HG03280 (cell line): ENCODE data around the gene METTL9.
"Not testable (repeated sequence)": the region's sequence is repeated elsewhere in the genome, so short reads cannot be mapped to it uniquely, and the experiment has no call there.

ENCODE experiments used
- ATAC-seq: cut with Tn5 transposase; IDR thresholded peaks from one replicate; pipeline ENCODE4 v1.9.1; 2021; ENCODE audit warnings: mild to moderate bottlenecking, moderate library complexity; ENCODE audit not compliant: unreplicated experiment

Gene METTL9

DNA sequence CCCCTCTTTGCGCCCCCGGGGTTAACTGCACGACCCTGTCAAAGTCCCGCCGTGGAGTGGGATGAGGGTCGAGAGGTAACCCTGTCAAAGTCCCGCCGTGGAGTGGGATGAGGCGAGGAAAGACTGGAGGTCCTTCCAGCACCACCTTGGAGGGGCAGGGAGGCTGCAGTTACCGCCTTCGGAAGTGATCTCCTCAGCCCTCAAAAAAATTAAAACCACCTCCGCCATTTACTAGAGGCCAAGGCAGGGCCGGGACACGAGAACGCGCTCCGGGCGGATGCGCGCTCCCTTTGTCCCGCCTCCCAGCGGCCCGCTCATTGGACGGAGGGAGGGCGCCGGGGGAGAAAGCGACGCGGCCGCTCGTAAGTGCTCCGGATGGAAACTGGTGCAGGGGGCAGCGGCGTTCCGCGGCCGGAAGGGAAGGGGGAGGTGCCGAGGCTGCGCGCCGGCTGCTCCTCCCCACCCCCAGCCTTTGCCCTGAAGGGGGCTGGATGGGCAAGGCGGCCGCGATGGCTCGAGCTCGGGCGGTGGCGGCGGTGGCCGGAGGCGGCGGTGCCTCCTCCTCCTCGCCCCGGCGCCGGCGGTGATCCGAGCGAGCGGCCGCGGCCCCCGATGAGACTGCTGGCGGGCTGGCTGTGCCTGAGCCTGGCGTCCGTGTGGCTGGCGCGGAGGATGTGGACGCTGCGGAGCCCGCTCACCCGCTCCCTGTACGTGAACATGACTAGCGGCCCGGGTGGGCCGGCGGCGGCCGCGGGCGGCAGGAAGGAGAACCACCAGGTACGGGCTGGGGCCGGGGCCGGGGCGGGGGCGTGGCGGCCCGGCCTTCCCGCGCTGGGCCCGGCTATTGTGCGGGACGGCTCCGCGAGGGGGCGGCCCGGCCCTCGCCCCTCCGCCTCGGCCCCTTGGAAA lies at the start of gene METTL9:
METTL9 (plus strand) TSS at position 456 of the 909 bp plus-strand sequence; CDS start at position 613, 157 bp downstream.
- ATAC-seq = peak; percentile 91

DNA sequence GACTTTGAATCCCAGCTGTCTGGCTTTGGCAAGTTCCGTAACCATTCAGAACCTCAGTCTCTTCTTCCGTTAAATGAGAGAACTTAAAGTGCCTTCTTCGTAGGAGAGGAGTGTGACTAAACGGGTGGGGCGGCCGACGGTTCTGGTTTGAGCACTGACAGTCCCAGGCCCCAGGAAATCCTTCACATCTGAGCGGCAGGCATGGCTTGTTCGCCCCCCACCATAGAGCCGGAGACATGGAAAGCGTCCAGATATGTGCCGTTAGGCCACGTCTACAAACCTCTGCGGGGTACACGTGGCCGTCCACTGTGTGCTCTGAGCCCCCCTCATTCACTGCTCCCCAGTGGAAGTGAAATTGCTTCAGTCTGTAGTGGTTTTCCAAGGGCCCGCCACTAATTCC lies 49.4 kb upstream of the METTL9 start:
- ATAC-seq = not testable (repeated sequence)

DNA sequence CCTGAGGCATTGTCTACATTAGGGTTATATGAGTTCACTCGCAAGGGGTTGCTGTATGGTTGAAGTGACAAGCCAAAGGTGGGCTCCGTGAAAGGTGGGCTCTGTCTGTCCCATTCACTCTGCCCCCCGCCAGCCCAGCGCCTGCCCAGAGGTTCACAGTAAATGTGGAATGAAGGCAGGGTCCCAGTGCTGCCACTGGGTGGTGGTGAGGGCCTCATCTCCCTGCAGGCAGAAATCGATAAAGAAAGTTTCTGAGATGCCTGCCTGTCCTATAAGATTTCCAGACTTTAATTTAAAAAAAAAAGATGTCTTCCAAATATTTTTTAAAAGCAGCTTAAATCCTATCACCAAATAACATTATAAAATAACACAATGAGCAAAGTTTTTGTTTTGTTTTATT lies 48.9 kb upstream of the METTL9 start:
- not testable (repeated sequence) for ATAC-seq

DNA sequence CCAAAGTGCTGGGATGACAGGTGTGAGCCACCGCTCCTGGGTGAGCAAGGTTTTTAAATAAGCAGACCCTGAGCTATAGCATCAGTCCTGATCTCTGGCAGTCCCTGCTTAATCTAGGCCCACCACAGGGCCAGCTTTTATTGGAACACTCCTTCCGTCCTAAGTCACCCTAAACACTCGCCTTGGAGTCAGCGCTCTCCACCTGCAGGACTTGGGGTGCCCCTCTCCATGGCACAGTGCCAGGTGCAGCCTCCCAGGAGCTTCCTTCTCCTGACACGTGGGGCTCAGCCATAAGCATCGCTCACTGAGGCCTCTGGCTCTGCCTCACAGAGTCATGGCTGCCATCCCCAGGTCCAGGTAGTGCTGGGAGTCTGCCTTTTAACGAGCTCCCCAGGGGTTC lies 48.3 kb upstream of the METTL9 start:
- not testable (repeated sequence) for ATAC-seq

DNA sequence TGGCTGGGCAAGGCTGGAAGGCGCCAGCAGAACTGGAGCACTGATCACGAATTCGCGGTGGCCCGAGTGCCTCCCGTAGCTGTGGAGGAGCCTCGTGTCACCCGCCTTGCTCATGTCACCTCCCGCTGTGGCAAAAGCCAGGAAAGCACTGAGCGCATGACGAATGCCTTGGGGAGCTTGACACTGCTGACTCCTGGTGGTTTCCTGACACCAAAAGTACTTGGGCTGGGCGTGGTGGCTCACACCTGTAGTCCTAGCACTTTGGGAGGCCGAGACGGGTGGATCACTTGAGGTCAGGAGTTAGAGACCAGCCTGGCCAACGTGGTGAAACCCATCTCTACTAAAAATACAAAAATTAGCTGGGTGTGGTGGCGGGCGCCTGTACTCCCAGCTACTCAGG lies 47.8 kb upstream of the METTL9 start:
- not testable (repeated sequence) for ATAC-seq

DNA sequence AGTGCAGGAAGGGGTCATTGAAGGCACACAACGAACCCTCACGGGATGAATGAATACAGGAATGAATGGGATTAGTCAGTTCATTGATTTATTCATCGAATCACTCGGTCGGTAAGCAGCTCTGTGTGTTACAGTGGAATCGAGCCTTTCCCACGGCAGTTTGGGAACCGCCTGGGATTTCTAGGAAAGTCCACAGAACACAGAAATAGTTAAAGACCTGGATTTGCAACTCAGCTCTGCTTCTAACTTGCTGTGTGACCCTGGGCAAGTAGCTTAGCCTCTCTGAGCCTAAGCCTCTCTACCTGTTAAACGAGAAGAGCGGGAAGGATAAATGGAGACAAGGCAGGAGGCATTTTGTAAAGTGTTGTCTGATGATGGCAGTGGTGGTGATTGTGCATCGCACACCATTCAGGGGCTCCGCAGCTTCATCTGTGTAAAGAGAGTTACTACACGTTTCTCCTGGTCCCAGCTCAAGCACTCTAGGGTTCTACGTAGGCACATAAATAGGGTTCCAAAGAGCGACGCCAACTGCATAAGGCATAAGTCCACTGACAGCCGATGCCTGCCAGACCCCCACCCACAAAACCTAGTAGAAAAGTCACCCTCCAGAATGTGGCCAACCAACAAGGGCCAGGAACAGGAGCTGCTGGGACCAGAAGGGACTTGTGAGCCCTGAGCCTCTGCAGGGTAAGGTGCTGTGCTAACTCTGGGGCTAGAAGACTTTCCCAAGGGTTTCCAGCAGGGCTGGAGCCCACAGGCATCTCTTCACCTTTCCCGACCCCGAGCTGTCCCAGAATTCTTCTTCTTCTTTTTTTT lies 45.7 kb upstream of the METTL9 start:
- not testable (repeated sequence) for ATAC-seq

DNA sequence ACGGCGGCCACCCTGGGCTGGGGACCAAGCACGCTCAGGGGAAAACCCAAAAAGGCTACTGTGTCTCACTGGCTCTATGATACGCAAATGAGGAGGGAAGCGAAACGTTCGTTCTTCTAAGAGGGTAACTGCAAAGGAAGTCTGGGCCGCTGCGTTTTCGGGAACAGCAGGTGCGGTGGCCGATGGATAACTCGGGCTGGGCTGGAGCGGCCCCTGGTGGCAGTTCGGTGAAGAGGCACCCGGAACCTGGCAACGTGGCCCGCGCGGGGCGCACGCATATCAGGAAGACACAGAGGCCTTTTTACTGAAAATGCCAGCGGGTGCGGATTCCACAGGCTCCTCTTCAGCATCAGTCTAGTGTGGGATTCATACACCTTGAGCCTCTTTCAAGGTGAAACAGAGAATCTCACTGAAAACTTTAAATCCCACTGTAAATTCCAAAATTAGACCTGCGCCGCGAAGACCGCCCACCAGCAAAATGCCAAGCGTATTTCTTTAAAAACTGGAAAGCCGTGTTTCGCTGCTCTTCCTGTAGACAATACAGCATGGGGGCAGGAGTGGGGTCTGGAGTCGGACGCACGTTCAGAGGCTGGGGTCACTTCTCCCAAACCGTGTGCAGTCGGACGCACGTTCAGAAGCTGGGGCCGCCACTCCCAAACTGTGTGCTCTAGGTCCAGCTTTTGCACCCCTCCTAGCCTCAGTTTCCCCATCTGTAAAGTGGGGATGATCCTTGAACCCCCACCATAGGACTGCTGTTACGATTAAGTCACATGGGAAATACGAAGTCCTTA lies 44.4 kb upstream of the METTL9 start:
- peak; percentile 97 for ATAC-seq

DNA sequence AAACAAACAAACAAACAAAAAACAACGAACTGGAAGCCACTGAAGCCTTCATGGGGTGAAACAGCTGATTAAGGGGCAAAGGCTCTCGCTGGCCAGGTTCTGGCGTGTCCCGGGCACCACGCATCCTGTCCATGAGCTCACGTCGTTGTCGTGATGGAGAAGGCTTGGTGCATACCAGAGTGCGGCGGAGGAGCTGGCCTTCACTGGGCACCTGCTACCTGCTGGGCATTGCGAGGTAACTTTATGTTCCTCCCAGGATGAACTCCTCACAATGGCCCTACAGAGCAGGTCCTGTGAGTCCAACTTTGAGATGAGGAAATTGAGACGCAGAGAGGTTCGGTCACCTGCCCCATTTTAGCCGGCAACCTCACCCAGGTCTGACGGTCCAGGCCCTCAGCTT lies 43.8 kb upstream of the METTL9 start:
- ATAC-seq = not testable (repeated sequence)

DNA sequence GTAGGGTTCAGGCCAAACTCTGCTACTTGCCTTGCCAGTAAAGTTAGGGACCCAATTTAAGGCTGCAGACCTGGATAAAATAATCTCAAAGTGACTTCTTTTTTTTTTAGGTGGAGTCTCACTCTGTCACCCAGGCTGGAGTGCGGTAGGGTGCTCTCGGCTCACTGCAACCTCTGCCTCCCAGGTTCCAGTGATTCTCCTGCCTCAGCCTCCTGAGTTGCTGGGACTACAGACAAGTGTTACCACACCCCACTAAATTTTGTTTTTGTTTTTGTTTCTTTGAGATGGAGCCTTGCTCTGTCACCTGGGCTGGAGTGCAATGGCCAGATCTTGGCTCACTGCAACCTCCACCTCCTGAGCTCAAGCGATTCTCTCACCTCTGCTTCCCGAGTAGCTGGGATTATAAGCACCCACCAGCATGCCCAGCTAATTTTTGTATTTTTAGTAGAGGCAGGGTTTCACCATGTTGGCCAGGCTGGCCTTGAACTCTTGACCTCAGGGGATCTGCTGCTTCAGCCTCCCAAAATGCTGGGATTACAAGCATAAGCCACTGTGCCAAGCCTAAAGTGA lies 43.3 kb upstream of the METTL9 start:
- not testable (repeated sequence) for ATAC-seq

DNA sequence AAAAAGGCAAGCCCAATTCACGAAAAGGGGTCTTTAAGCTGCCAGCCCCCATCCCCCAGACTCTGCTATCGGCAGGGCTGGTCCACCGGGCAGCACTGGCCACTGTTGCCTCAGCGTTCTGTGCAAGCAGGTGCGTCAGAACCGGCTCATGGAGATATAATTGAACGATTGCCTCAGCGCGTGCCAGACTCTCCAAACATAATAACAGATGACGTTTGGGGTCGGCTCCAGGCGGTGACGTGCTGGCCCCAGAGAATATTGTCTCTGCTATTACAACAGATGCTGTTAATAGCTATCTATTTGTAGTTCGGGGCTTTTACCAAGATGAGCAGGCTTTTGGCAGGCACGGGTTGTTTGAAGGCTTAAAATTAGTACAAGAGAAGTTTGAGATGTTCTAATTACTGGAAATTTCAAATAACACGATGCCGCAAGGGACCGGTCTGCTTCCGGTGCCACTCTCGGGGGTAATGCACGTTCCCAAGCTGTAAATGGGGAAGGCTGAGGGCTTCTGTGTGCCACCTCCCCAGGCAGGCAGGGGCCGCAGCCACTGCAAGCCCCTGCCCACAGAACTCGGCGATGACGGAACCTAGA lies 42.6 kb upstream of the METTL9 start:
- not testable (repeated sequence) for ATAC-seq

DNA sequence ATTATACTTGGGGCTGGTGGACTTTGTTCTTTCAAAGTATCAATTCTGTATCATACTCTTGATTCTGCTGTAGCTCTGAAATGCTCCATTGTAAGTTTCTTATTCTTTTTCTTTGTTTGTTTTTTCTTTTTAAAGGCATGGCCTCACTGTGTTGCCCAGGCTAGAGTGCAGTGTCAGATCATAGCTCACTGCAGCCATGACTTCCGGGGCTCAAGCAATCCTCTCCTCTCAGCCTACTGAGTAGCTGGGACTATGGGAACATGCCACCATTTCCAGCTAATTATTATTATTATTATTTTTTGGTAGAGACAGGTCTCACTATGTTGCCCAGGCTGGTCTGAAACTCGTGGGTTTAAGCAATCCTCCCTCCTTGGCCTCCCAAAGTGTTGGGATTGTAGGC lies 38.9 kb upstream of the METTL9 start:
- no peak for ATAC-seq

DNA sequence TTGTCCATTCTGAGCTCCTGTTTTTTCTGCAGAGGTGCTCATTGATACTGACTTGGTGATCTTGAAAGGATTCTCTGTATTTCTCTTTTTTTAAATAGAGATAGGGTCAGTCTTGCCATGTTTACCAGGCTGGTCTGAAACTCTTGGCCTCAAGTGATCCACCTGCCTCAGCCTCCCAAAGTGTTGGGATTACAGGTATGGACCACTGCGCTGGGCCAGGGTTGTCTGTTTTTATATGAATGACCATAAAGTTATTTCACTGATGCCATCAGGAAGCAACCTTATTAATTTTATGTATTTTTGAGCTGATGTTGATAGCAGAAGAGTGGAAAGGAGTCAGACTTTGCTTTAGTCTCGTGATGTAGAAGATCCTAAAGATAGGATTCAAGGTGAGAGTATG lies 35.7 kb upstream of the METTL9 start:
- no peak for ATAC-seq

DNA sequence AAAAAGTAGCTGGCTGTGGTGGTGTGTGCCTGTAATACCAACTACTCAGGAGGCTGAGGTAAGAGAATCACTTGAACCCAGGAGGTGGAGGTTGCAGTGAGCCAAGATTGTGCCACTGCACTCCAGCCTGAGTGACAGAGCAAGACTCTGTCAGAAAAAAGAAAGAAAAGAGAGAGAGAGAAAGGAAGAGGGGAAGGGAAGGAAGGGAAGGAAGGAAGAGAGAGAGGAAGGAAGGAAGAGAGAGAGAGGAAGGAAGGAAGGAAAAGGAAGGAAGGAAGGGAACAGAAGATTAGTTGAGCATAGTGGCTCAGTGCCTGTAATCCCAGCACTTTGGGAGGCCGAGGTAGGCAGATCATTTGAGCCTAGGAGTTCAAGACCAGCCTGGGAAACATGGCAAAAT lies 35.0 kb upstream of the METTL9 start:
- ATAC-seq = not testable (repeated sequence)

DNA sequence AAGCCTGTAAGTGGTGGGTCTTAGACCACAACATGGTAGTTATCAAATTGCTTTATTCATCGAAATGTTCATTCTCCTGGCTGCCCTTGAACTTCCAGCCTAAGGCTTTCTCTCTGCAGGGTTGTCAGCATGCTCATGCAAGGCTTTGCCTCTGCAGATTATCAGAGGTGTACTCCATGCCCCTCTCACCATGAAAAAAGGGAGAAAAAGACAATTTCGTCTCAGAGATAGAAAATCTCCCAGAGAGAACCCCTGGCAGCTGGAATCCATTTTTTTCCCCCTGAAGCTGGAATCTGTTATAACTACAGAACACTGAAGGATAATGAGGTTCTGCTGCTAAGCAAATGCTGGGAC lies 33.9 kb upstream of the METTL9 start:
- ATAC-seq = no peak

DNA sequence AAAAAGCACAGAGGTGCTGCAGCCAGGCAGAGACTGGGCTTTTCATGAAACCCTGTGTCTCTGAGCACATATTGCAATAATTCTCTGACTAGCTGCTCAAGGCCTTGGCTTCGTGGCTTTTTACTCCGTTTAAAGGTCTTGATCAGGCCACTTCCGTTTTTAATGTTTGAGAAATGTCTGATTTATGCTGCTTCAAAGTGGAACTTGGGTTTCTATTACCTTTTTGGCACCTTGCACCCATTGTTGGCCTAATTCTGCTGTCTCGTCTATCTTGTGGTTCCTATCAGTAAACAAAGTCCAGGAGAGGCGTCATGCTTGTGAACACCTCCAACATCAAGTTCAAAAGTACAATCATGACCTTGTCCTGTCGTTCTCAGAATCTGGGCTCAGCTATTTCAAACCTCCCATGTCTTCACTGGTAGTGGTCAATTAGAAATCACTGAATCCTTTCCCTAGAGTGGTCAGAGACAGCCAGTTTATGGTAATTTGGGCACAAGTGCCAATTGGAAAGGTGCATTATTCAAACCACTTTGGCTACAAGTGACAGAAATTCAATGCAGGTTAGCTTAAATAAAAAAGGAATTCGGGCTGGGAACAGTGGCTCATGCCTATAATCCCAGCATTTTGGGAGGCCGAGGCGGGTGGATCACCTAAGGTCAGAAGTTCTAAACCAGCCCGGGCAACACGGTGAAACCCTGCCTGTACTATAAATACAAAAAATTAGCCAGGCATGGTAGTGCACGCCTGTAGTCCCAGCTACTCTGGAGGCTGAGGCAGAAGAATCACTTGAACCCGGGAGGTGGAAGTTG lies 33.3 kb upstream of the METTL9 start:
- no peak for ATAC-seq

DNA sequence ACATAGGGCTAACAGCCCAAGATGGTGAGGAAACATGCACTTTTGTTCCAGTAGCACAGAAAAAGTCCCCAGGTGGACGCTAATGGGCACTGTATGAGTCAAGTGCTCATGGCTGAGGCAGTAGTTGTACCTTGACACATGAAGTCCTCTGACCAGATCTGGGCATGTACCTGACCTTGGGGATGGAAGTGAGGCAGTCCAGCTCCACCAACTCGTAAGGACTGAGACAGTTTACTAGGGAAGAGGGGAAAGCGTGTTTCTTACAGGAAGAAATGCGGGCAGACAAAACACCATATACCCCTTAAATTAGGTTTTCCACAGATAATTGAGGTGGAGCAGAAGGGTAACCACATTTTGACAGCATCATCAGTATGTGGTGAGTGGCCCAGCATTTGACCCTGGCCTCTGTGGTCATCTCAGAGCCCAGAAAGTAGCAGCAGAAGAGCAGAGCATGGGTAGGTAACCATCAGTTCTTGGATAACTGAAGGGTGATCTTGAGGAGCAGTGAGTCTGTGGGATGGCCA lies 32.4 kb upstream of the METTL9 start:
- no peak for ATAC-seq

DNA sequence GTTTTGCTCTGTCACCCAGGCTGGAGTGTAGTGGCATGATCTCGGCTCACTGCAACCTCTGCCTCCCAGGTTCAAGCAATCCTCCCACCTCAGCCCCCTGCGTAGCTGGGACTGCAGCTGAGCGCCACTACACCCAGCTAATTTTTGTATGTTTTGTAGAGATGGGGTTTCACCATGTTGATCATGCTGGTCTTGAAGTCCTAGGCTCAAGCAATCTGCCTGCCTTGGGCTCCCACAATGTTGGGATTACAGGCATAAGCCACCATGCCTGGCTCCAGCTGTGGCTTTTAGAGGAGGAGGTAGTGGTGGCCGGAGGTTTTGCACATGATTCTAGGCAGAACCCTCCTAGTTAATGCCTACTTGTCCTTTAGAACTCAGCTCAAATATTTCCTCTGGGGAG lies 31.9 kb upstream of the METTL9 start:
- not testable (repeated sequence) for ATAC-seq

DNA sequence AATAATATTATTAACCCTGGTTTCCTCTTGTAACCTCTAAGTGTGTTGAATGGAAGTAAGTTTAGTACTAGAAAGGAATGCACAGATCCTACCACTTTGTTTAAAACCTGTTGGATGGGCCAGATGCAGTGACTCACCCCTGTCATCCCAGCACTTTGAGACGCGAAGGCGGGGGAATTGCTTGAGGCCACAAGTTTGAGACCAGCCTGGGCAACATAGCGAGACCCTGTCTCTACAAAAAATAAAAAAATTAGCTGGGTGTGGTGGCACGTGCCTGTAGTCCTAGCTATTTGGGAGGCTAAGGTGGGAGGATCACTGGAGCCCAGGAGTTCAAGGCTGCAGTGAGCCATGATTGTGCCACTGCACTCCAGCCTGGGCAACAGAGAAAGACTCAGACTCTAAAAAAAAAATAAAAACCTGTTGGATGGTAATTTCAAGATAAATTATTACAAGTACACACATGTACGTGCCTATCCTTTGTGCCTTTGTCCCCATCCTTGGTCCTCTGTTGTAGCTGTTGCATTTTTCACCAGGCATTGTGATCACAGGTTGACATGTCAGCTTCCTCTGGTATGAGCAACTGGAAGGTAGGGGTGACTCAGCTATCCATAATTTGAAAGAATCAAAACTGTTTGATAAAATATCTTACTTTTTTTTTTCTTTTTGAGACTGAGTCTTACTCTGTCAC lies 30.7 kb upstream of the METTL9 start:
- ATAC-seq = no peak

DNA sequence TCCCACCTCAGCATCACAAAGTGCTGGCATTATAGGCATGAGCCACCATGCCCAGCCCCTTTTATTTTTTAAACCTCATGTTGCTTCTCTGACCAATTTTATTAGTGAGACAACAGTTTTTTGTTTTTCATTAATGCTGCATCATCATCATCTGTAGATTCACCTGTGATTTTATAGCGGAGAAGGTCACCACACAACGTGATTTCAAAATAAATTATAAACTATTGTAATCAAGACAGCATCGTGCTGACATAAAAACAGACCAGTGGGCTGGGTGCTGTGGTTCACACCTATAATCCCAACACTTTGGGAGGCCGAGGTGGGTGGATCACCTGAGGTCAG lies 28.7 kb upstream of the METTL9 start:
- ATAC-seq = no peak
